Activated B cell treated with CpG ODN at 0.5 μM for 24 hours (primary cell): ENCODE data around the gene KCNE2. TPM values are rescaled to one million over a fixed set of nuclear protein-coding genes. Genes with fewer than 3 reads are reported as not detected.
"Not testable (repeated sequence)": the region's sequence is repeated elsewhere in the genome, so short reads cannot be mapped to it uniquely, and the experiment has no call there.

Experiments used
- ATAC-seq: fragments of 200-7000 bp; cut with Tn5 transposase; one replicate; pipeline ENCODE4 v1.10.0; 2021; ENCODE audit warnings: low read depth, mild to moderate bottlenecking, moderate library complexity
- CTCF ChIA-PET: fragments of 350-600 bp; sonication (Branson Sonifier 250); formaldehyde crosslinking; loops from one replicate; lab custom pipeline; 2021; ENCODE audit warnings: antibody characterized with exemption; lab: Charles Lee
- POLR2A ChIA-PET: fragments of 350-600 bp; sonication (Branson Sonifier 250); formaldehyde crosslinking; loops from one replicate; lab custom pipeline; 2021; ENCODE audit warnings: antibody characterized with exemption; lab: Charles Lee
- DNase-seq: peaks from one replicate; pipeline ENCODE4 v3.0.0; 2022
- H3K27ac Mint-ChIP-seq: one replicate; pipeline ENCODE4 v1.8.0; 2020; ENCODE audit warnings: mixed read lengths
- H3K27me3 Mint-ChIP-seq: one replicate; pipeline ENCODE4 v1.8.0; 2021; ENCODE audit warnings: mixed read lengths
- H3K36me3 Mint-ChIP-seq: one replicate; pipeline ENCODE4 v1.8.0; 2021; ENCODE audit warnings: low read depth, mixed read lengths
- H3K4me1 Mint-ChIP-seq: one replicate; pipeline ENCODE4 v1.8.0; 2021; ENCODE audit warnings: mixed read lengths
- H3K4me3 Mint-ChIP-seq: one replicate; pipeline ENCODE4 v1.8.0; 2020; ENCODE audit warnings: mild to moderate bottlenecking, mixed read lengths
- H3K9me3 Mint-ChIP-seq: one replicate; pipeline ENCODE4 v1.8.0; 2020; ENCODE audit warnings: mixed read lengths
- intact Hi-C: fragments of 100-400 bp; cut with micrococcal nuclease; formaldehyde crosslinking; loops from one replicate; pipeline ENCODE4 v1.15.1; 2024
- total RNA-seq: library from RNA; stranded (reverse); gene quantifications from 2 replicates; pipeline ENCODE4 v1.2.3, GENCODE V29; 2022
- TF ChIP-seq, protein P1 (sequence below): fragments of 200-600 bp; IDR thresholded peaks from one replicate; pipeline ENCODE4 v1.8.0; 2022; ENCODE audit warnings: antibody characterized with exemption, mild to moderate bottlenecking

The KCNE2 gene
- total RNA-seq, 1 donor from 2014 or later = not detected

DNA sequence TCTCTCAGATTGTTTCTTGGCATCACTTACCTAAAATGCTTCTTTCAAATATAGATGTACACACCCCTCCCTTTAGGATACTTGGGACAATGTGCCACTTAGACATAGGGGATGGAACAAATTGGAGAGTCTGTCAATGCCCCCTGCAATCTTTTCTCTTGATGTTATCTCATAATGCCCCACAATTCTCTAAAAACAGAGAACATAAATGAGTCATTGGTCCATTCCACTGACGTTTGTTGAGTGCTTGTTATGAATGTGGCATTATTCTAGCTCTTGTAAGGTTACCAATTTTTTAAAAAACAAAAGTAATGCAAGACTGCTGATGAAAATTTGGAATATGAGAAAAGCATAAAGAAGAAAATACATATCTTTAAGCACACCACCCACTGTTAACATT lies 5.9 kb downstream of the KCNE2 start:
- H3K4me1 Mint-ChIP-seq = no peaks in the 10 kb centered on the region
- DNase-seq (no peak), ATAC-seq (no peak)
- POLR2A ChIA-PET = no interaction called here
- peaks cover 11% of the 10 kb centered on the region for H3K27me3 Mint-ChIP-seq
- H3K27ac Mint-ChIP-seq = no peak overlapping the region
- CTCF ChIA-PET = interaction anchor here (1.2 to 1.9 kb wide), 2 partner anchors 233 to 446 kb away, joined by 3 to 8 read pairs; no protein-coding TSS in a partner anchor
- intact Hi-C loops = no loop called here
- TF ChIP-seq, protein P1, sequence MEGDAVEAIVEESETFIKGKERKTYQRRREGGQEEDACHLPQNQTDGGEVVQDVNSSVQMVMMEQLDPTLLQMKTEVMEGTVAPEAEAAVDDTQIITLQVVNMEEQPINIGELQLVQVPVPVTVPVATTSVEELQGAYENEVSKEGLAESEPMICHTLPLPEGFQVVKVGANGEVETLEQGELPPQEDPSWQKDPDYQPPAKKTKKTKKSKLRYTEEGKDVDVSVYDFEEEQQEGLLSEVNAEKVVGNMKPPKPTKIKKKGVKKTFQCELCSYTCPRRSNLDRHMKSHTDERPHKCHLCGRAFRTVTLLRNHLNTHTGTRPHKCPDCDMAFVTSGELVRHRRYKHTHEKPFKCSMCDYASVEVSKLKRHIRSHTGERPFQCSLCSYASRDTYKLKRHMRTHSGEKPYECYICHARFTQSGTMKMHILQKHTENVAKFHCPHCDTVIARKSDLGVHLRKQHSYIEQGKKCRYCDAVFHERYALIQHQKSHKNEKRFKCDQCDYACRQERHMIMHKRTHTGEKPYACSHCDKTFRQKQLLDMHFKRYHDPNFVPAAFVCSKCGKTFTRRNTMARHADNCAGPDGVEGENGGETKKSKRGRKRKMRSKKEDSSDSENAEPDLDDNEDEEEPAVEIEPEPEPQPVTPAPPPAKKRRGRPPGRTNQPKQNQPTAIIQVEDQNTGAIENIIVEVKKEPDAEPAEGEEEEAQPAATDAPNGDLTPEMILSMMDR = no peak
- H3K9me3 Mint-ChIP-seq = no peaks in the 10 kb centered on the region
- H3K36me3 Mint-ChIP-seq = no peaks in the 10 kb centered on the region
- H3K4me3 Mint-ChIP-seq = no peak overlapping the region

DNA sequence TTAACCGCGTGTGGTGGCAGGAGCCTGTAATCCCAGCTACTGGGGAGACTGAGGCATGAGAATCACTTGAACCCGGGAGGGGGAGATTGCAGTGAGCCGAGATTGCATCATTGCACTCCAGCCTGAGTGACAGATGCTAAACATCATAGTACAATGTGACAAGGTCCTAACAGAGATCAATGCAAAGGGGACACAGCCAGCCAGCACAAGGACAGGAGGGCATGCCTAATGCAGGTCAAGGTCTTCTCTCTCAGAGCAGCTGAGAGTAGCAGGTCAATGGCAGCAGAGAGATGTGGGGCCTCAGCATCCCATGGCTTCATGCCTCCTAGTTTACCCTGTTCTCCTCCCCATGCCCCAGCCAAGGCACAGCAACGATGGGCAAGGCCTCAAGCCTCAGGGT lies 8.5 kb downstream of the KCNE2 start:
- DNase-seq (no peak), ATAC-seq (no peak)
- no peak overlapping the region for H3K27ac Mint-ChIP-seq
- H3K27me3 Mint-ChIP-seq = peaks cover 11% of the 10 kb centered on the region
- POLR2A ChIA-PET = no interaction called here
- H3K4me1 Mint-ChIP-seq = no peaks in the 10 kb centered on the region
- intact Hi-C loops = no loop called here
- CTCF ChIA-PET = no interaction called here
- no peaks in the 10 kb centered on the region for H3K36me3 Mint-ChIP-seq
- H3K9me3 Mint-ChIP-seq = no peaks in the 10 kb centered on the region
- no peak overlapping the region for H3K4me3 Mint-ChIP-seq
- TF ChIP-seq, protein P1 = no peak

DNA sequence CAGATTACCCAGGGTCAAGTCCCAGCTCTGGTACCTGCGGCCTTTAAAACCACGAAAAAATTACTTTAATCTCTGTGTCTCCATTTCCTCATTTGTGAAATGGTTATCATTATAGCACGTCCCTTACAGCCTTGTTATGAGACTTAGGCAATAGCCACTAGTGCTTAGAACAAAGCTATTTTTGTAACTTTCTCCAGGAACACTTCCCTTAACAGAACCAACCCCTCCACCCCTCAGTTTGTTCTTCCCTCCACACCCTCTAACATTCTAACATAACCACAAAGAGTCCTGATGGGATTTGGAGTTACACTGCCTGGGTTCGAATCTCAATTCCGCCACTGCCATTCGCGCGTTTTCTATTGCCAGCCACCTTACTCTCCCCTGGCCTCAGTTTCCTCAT lies 10.7 kb downstream of the KCNE2 start:
- DNase-seq, H3K36me3 Mint-ChIP-seq, intact Hi-C loops, H3K4me3 Mint-ChIP-seq, H3K9me3 Mint-ChIP-seq, H3K4me1 Mint-ChIP-seq, POLR2A ChIA-PET, CTCF ChIA-PET, H3K27me3 Mint-ChIP-seq, H3K27ac Mint-ChIP-seq, ATAC-seq: not testable (repeated sequence)

- H3K36me3 Mint-ChIP-seq, CTCF ChIA-PET, H3K9me3 Mint-ChIP-seq, H3K4me1 Mint-ChIP-seq, intact Hi-C loops, H3K27ac Mint-ChIP-seq, H3K27me3 Mint-ChIP-seq, POLR2A ChIA-PET, DNase-seq, H3K4me3 Mint-ChIP-seq: not testable (repeated sequence)
- ATAC-seq = peak; percentile 99
These were observed 11.3 kb downstream of the KCNE2 start, which contains the start of gene SMIM11 for GRCh38 chr21:34374940-34375618. SMIM11 (plus strand) TSS chr21:34375507; CDS start chr21:34379505, 3,998 bp downstream.

- H3K27ac Mint-ChIP-seq, intact Hi-C loops, H3K27me3 Mint-ChIP-seq, H3K4me3 Mint-ChIP-seq, CTCF ChIA-PET, H3K36me3 Mint-ChIP-seq, DNase-seq, H3K4me1 Mint-ChIP-seq, H3K9me3 Mint-ChIP-seq, POLR2A ChIA-PET: not testable (repeated sequence)
- peak; percentile 74 for ATAC-seq
These were observed 11.8 kb downstream of the KCNE2 start for GRCh38 chr21:34375619-34375972.

DNA sequence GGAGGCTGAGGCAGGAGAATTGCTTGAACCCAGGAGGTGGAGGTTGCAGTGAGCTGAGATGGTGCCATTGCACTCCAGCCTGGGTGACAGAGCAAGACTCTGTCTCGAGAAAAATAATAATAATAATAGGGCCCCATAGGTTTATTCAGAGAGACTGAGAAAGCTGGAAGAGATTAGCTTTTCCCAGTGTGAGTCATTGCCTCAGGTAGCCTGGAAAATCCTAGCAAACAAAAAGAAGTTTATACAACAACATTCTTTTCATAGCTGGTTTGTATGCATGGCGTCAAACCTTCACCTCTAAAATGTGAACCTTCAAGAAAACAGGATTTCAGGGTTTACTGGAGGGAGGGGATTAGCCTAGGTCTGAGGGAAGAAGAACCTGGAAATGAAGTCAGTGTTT lies 19.3 kb downstream of the KCNE2 start:
- H3K27ac Mint-ChIP-seq, H3K4me3 Mint-ChIP-seq, DNase-seq, H3K9me3 Mint-ChIP-seq, H3K27me3 Mint-ChIP-seq, CTCF ChIA-PET, H3K4me1 Mint-ChIP-seq, H3K36me3 Mint-ChIP-seq, POLR2A ChIA-PET, intact Hi-C loops, ATAC-seq: not testable (repeated sequence)

DNA sequence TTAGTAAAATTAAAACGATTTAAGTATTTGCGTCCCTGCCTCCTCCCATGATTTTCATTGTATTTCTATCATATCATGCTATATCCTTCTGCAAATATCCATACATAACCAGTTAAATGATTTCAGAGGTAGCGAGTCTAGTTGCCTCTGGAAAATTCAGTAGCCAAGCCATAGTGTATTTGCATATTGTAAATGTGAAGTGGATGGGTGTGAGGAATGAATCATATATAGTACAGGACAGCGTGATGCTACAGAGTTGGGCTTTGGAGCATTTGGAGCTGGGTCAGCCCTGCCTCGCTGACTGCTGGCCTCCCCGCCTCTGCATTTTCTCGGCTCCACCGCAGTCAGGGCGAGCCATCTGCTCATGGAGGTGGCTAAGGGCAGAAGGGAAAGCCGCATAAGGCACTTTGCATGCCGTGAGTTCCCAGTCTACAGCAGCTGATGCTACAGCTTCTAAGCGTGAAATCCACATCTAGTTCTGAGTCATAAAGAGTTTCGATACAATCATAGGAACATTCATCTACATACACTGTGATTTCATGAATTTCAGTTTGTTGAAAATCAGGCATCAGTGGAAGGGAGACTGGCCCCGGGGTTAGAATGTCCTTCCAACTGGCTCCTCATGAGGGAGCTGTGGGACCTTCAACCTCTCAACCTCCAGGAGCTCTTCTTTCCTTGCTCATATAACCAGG lies 20.1 kb downstream of the KCNE2 start:
- intact Hi-C loops, H3K27me3 Mint-ChIP-seq, H3K36me3 Mint-ChIP-seq, H3K4me1 Mint-ChIP-seq, CTCF ChIA-PET, H3K27ac Mint-ChIP-seq, H3K4me3 Mint-ChIP-seq, POLR2A ChIA-PET, H3K9me3 Mint-ChIP-seq, DNase-seq: not testable (repeated sequence)
- ATAC-seq = peak; percentile 83

GRCh38 chr21:34400522-34400921 lies 36.7 kb downstream of the KCNE2 start:
- H3K27me3 Mint-ChIP-seq, H3K4me1 Mint-ChIP-seq, ATAC-seq, H3K4me3 Mint-ChIP-seq, H3K9me3 Mint-ChIP-seq, DNase-seq, POLR2A ChIA-PET, H3K36me3 Mint-ChIP-seq, H3K27ac Mint-ChIP-seq, CTCF ChIA-PET, intact Hi-C loops: not testable (repeated sequence)

GRCh38 chr21:34404742-34405141 lies 40.9 kb downstream of the KCNE2 start:
- H3K4me3 Mint-ChIP-seq, POLR2A ChIA-PET, H3K27ac Mint-ChIP-seq, H3K36me3 Mint-ChIP-seq, CTCF ChIA-PET, intact Hi-C loops, ATAC-seq, H3K27me3 Mint-ChIP-seq, DNase-seq, H3K9me3 Mint-ChIP-seq, H3K4me1 Mint-ChIP-seq: not testable (repeated sequence)

DNA sequence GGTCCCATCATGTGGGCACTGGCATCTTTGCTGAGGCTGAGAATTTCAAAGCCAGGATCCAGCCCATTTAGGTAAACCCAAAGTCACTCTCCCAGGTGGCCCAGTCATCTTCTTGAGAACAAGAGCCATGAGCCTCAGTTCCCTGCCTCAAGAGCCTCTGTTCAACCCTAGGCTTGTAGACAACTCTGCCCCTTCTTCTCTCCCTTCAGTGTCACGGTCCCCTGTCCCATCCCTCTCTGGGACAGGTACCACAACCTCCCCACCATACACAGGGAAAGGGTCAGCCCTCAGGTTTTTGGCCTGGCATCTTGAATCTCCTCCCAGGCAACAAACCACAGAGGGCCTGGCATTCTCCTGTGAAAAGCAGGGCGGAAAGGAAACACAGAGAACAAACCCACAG lies 41.9 kb downstream of the KCNE2 start:
- H3K27me3 Mint-ChIP-seq, H3K4me1 Mint-ChIP-seq, H3K4me3 Mint-ChIP-seq, DNase-seq, CTCF ChIA-PET, H3K36me3 Mint-ChIP-seq, H3K27ac Mint-ChIP-seq, H3K9me3 Mint-ChIP-seq, ATAC-seq, POLR2A ChIA-PET, intact Hi-C loops: not testable (repeated sequence)
